GM11168 (cell line): ENCODE measurements around the gene TFPI.
"Not testable (repeated sequence)": the region's sequence is repeated elsewhere in the genome, so short reads cannot be mapped to it uniquely, and the experiment has no call there.

Experiments
- in situ Hi-C: fragments of 300-500 bp; cut with MboI; formaldehyde crosslinking; loops from one replicate; pipeline ENCODE4 v1.12.0; 2022; ENCODE audit warnings: low sequenced_read_pairs; ENCODE audit not compliant: unreplicated experiment

TFPI gene

DNA sequence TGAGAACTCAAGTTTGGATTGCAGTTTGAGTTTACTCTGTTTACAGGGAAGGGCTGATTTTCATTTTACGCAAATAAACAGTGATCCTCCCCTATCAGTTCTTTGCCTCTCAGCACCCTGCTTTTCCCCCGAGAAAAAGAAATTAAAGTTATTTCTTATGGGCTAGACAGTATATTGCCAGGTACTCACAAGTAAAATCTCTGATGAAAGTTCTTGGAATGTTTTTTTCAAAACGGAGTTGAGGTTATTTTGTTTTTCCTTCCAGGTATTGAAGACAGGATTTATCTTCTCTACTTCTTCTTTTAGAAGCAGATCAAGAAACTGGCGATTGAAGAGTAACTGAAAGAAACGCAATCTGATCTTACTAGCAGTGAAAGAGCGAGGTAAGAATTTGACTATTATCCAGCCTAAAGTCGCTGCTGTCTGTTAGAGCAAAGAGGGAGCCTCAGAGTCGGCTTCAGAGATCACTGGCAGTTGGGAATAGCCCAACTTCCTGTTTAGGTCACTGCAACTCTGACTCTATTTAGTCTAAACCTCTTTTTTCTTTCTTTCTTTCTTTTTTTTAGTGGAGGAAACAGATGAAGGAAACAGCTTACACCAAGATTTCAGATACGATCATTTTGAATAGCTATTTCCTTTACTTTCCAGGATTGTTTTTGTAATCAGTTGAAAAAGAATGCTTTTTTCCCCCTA lies at the start of gene TFPI:
TSS of gene TFPI (minus strand) at position 425 of the 693 bp plus-strand sequence. CDS start 50,667 bp downstream, outside the sequence.
- in situ Hi-C loops, result no loop called here

DNA sequence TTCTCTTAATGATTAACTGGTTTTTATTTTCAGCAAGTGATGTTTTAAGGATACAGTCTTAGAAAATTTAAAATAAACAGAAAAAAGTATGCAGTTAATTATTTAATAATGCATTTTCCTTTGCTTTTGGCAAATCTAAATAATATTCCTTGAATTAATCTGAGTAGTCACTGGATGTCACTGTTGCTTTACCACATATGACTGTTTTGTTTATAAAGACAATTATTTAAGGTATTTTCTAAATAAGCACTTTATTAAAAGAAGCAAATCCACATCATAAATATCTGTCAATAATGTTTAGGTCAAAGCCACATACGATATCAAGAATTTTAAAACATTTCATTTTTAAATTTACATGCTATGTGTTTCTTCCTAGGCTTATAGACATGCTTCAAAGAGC lies 40.6 kb upstream of the TFPI start:
- in situ Hi-C loops, result no loop called here

DNA sequence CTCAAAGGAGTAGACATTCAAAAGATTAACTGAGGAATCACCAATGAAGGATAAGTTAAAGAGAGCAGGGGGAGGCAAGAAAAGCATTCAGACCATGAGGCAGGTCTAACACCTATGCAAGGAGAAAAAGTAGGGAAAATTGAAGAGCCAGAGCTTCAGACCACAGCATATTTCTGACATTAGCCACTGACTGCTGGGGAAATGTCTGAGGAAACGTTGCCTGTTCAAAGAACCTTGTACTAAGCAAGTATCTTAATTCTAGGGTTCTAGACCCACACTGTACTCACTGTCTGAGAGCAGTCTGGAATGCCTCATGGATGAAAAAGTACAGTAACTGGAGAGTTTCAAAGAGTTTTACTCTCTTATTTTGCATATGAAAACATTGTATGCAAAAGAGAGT lies 39.5 kb upstream of the TFPI start:
- in situ Hi-C loops, result no loop called here

DNA sequence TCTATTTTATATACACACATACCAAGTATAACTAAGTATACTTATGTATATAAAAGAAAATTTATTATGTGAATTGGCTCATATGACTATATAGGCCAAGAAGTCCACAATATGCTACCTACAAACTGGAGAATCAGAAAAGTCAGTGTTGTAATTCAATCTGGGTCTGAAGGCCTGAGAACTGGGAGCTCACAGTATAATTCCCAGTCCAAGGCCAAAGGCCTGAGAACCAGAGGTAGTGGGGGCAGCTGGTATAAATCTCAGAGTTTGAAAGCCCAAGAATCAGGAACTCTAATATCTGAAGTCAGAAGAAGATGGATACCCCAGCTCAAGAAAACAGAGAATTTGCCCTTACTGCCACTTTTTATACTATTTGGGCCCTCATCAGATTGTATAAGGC lies 38.9 kb upstream of the TFPI start:
- in situ Hi-C loops, result no loop called here

DNA sequence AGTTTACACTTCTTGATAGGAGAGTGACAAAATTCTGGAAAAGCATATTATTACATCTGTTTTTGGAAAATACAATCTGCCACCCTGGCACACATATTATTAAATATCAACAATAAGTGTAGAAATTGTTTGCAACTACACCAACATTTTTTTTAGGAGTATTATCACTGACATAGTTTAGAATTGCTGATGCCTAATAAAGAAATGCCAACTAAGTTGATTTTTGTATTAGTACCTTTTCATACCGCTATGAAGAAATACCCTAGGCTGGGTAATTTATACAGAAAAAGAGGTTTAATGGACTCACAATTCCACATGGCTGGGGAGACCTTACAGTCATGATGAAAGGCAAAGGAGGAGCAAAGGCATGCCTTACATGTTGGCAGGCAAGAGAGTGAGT lies 35.9 kb upstream of the TFPI start:
- in situ Hi-C loops, result no loop called here

DNA sequence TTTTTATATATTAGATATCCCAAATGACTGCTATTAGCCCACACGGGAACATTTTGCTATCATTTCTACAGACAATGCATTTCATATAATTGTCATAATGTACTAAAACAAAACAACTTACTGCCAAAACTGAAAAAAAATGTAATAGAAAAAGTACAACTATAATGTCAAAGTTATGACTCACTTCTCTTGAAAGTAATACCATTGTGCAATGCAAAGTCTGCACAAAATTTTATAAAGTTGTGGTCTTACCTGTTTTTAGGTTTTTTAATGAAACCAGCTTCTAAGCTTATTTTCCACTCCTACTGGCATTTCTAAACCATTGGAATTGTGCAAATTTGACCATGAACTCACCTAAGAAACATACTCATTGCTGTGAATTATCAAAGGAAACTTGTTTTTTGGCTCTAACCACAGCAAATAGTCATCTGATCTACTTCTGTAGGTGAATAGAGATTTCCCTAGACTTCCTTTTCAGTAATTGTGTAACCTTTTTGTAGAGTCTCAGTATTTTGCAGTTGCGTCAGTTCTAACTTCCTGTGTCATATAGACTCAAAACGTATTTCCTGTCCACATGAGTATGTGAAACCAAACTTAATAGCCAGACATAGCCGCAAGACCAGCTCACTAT lies 31.9 kb upstream of the TFPI start:
- in situ Hi-C loops, result no loop called here

DNA sequence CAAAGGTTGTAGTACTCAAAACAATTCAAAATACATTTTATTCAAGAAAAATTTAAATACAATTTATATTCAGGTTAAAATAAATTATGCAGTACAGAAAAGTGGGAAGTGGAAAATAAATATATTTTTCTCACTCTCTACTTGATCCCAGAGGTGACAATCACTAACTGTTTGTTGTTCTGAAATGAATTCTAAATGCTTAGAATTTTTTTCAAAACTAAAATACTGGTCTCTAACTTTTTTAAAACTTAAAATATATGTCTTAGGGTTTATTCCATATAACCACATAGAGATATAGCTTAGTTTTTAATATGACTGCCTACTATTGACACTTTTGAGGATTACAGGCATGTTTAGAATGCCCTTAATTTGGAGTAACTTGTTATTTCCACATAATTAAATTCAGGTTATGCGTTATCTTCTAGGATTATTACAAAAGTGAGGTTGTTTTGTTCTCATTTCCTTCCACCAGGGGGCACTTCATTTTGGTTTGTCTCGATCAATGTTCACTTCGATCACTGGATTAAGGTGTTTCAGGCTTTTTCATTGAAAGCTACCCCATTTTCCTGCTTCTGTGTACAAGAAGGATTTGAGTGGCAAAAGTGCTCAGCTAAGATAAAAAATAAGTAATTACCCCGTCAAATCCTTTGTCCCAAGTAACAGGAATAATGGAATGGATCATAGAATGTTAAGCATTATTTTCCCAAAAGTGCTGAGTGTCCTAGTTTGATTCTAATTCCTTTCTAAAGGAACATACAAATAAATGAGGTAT lies 27.1 kb upstream of the TFPI start:
- in situ Hi-C loops, result no loop called here

DNA sequence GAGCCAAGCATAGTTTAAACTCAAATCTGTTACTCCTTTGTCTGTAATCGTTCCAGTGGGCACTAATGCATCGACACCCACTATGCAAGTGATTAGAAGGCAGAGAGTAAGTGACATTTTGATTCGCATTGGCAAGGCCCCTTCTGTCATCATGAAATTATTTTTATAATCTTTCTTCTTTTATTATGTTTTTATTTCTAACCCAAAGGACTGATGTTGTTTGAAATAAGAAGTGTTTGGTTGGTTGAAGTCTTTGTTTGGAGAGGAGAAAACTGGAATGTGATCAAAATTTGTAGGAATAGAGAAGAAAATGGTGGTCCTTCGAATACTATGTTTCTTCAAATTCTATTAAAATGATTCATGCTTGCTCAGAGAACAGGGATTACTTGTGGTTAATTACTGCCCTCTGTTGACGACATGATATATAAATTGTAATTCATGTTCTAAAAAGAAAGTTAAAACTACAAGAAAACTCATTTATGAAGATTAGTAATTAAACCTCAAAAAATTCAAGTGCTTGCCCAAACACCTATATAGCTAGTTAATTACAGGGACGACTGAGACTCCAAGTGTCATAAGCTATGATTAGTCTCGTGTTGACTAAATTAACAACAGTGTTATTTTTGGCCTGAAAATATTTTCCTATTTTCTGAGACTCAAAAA lies 26.4 kb upstream of the TFPI start:
- in situ Hi-C loops, result no loop called here

DNA sequence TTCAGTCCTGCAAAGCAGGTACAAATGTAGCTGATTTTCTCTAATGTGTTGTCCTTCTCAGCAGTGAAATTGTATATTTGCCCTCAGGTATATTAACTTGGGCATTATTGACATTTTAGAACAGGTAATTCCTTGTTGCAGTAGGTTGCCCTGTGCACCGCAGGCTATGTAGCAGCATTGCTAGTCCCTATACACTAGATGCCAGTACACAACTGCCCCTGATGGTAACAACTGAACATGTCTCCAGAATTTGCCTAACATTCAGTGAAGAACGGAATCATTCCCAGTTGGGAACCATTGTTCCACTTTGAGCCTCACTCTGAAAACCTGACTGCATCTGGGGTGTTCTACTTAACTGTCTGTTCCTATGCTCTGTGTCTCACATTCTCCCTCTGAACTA lies 23.1 kb upstream of the TFPI start:
- in situ Hi-C loops, result no loop called here

DNA sequence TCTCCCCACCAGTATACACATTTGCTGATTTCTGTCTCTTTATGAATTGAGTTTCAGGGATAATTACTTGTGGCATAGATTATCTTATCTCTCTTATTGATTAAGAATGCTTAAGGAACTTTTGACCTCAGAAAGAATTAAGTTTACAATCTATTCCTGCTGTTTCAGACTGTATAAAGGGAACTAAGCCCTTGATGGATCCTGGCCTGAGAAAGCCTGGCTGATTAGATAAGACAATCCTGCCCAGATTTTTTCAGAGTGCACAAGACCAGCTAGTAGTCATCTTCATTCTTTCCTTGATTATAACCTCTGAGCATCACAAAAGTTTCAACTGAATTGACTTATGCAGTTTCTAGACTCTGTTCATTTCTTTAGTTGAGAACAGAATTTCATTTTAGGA lies 22.7 kb upstream of the TFPI start:
- in situ Hi-C loops, result no loop called here

DNA sequence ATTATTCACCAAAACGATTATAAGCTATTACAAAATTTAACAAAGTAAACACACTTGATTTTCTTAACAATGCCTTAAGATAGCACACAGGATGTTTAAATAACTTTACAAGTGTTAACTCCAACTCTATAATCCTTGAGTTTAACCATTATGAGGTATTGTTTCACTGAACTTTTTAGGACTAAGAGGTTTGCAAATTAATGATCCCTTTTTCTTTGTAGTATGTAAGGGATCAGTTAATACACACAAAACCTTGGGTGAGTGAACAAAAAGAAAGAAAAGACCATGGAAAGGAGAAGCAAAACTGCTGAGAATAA lies 21.5 kb upstream of the TFPI start:
- in situ Hi-C loops, result no loop called here

DNA sequence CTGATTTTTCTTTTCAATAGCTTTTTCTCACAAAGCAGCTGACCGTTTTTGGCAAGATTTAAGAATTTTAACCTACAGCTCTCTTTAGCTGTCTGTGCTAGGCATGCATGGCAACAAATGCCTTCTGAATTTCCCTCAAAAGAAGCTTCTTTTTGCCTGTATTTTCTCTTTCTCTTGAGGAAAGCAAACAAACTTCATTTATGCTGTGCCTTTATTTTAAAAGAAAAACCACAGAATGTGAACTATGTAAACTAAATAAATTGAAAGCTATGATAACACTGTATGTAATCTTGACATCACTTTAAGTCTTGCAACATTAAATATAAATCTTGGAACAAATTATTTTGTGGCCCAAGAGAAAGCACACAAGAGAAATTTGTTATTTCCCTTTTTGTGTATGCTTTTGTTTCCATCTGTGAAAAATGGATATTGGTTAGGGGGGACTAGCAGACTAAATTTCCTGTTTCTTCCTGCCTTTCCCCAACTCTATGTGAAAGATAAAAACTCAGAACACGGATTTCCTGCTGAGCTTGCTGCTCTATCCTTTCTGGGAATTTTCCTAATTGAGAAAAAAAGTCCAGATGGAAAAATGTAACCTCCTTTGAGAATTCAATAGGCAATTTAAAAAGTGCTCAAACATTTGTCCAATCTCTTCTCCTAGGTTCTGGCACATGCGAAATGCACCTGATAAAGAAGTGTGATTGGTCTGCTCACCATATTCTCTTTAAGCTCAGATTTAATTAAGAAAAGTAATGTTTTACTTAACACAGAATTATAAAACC lies 20.9 kb upstream of the TFPI start:
- in situ Hi-C loops, result no loop called here

DNA sequence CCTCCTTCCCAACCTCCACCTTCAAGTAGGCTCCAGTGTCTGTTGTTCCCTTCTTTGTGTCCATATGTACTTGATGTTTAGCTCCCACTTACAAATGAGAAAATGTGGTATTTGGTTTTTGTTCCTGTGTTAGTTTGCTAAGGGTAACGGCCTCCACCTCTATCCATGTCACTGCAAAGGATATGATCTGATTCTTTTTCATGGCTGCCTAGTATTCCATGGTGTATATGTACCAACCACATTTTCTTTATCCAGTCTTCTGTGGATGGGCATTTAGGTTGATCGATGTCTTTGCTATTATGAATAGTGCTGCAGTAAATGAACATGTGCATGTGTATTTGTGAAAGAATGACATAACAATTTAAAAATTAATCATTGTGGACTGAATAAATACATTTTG lies 19.5 kb upstream of the TFPI start:
- in situ Hi-C loops, result no loop called here

DNA sequence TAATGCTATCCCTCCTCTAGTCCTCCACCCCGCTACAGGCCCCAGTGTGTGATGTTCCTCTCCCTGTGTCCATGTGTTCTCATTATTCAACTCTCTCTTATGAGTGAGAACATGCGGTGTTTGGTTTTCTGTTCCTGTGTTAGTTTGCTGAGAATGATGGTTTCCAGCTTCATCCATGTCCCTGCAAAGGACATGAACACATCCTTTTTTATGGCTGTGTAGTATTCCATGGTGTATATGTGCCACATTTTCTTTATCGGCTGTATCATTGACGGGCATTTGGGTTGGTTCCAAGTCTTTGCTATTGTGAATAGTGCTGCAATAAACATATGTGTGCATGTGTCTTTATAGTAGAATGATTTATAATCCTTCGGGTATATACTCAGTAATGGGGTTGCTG lies 17.8 kb upstream of the TFPI start:
- in situ Hi-C loops, result not testable (repeated sequence)

DNA sequence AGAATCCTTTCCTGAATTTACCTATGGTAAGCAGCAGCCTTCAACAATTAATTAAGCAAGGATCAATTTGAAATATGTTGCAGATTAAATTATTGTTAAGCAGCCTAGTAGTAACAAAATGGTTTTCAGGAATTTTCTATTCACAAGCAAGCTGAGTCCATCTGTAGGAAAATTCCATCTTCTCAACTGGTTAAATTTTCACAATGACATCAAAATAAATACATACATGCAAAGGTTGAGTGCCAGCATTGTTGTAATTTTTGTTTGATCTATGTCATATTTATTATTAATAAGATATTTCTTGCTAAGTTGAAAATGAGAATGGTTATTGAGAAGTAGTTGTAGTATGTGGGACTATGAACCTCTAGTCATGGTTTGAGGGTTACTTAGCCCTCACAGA lies 15.3 kb upstream of the TFPI start:
- in situ Hi-C loops, result no loop called here

DNA sequence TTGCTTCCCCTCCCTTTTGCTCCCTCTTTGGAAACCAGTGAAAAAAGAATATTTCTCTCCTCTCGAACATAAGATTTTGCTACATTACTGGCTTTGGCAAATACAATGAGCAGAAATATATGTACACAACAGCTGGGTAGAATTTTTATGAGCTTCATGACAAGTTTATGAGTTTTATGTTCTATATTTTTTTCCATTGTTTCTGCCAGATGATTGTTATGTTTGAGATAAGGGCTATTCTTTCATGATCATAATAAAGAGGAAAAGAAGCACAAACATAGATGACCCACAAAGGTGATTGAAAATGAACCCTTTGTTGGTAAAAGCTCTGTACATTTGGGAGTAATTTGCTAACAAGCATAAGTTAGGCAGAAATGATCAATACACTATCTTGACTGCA lies 14.8 kb upstream of the TFPI start:
- in situ Hi-C loops, result no loop called here

DNA sequence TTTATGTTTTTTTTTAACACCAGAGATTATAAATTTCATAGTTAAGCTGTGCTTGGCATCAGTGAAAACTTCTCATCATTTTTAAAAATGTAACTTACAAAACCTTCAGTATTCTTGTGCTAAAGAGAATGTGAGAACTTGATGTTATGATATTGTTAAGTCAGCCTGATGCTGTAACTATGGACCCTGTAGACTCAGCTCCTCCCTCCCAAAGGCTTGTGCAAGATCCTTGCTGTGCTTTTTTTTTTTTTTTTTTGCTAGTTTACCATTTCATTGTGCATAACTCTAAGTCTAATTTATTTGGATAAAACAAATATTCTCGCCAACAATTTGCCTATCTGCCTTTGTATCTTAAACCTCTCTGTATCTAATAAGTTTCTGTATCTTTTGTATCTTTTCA lies 12.9 kb upstream of the TFPI start:
- in situ Hi-C loops, result no loop called here

DNA sequence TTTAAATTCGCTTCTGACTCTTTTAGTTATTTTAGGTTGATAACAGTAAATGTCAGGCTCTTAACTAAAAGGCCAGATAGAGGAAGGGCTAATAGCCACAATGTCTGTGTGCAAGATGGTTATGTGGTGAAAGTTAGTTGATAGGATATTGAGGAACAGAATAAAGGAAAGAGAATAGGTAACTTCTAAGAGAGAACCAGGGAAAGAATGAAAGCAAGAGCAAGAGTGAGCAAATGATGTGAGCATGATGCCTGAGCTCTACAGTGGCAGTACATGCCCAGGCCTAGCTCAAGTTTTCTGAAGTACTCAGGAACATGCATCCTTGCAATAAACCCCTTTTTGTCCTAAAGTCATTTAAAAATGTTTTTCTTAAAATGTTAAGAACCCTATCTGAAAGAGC lies 12.5 kb upstream of the TFPI start:
- in situ Hi-C loops, result no loop called here

DNA sequence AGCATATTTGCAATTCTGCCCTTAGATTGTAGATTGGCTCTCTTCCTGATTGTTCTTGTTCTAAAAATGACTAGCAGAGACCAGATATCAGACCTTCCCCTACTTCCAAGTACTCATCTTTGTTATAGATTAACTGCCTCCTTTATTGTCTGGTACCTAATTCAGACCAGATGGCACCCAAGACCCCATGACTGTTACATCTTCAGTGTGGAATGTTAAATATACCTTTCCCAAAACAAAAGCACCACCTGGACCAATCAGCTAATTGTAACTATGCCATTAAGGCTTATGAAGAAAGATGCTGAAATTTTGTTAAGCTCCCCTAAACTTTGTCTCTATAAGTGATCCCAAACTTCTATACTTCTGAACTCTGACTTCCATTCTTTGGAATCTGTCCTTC lies 12.0 kb upstream of the TFPI start:
- in situ Hi-C loops, result no loop called here

DNA sequence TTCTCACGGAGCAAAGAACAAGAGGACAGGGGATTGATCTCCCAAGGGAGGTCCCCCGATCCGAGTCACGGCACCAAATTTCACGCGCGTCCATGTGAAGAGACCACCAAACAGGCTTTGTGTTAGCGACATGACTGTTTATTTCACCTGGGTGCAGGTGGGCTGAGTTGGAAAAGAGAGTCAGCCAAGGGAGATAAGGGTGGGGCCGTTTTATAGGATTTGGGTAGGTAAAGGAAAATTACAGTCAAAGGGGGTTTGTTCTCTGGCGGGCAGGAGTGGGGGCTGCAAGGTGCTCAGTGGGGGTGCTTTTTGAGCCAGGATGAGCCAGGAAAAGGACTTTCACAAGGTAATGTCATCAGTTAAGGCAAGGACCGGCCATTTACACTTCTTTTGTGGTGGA lies 11.4 kb upstream of the TFPI start:
- in situ Hi-C loops, result not testable (repeated sequence)
